NCI-H2227 (cell line): ENCODE measurements around the gene CIBAR2.

ENCODE experiments used
- DNase-seq: peaks from one replicate; lab custom pipeline; 2025; ENCODE audit not compliant: unreplicated experiment; lab: John Stamatoyannopoulos, UW

CIBAR2 gene

DNA sequence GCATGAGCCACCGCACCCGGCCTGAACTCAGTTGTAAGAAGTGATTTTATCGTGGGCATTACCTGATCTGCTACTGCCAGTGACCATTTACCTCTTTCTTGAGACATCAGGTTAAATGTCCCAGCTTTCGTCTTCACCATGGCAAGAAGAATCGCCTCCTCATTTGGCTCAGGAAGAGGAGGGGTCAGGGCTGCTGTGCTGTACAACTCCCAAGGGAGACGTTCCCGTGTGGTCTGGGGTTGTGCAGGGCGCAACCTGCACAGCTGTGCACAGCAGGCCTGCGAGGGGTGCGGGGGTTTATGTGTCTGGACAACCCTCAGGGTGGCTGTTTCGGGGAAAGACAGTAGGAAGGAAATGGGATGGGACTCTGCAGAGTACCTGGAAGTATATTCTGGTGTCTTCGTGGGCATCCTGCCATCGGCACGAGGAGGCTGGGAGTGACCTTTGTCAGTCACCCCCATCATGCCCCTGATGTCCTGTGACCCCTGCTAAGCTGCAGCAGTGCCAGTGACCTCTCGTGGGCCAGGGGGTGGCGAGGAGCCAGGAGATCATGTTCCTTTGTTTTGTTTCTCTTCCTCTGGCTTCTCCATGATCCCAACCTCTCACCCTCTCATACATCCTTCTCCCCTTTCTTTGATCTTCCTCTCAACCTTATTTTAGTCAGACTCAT lies 27.3 kb downstream of the CIBAR2 start:
- no peak for DNase-seq

DNA sequence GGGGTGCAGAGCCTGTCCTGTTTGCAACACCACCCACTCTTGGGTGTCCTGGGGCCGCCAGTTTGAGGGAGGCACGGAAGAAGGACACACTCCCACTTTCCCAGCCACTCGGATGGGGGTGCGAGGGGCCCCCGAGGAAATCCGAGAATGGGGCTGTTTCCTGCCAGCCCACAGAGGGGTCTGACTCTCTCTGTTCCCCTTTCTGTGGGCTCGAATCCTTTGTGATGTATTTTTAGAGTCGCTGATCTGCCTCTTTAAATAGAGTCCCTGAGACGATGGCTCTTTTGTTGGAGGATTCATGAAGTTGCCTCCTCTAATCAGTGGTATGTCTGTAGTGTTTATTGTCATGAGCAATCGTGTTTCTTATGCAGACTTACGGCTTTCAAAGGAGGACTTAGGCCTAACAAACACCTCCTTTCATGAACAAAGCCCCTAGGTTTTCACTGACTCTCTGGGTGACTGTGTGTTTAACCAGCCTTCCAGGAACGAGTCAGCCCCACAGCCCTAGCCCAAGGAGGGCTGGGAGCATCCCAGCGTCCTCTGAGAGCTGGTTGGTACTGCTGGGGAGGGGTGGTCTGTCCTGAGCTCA lies 29.1 kb downstream of the CIBAR2 start:
- DNase-seq, result no peak

DNA sequence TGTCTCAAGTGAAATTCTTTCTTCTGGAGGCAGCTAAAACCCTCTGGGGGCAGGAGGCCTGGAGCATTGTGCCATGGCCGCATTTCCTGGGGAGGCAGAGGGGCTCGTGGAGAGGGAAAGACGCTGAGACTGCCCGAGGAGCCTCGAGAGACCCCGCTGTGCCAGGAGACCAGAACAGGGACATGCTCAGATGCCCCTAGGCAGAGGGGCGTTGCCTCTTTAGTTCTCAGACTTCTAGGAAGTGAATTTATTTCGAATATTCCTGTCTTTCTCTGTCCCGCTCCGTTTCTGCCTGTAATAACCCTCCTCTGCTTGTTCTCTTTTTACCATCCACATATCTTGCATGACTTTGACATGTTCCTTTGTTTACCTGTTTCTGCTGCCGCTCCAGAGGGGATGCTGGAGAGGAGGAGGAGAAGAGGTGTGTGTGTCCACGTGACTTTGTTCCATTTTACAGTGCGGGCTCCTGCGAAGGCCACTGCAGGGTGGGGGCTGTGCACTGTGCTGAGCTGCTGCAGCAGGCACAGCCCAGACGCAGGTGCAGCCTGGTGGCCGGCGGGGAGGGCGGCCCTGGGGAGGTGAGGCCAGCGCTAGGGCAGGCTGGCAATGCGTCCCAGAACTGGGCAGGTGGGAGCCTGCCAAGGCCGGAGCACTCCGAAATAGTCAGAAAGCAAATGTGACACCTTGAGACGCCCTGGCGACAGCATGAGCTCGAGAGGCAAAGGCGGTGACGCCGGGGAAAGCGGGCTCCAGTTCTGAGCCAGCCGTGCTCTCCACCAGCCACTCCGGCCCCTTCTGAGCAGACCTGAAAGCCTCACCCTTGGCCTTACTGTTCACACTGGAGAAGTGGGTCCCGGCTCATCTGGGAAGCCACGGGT lies 29.9 kb downstream of the CIBAR2 start:
- no peak for DNase-seq

DNA sequence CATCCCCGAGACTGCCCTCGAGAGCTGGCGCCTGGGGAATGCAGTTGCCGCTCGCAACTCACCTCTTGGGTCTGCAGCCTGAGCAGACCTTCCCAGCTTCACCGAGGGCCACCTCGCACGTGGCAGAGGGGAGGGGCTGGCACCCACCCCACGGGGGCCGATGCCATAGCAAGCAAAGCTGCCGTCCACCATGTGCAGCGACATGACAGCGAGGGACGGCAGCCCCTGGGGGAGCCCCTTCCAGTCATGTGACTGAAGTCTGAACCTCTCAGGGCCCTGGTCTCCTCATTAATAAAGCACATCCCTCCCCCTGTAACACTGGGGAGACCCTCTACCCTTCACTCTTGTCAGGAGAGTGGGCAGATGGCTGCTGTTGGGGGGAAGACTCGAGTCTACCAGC lies 30.5 kb downstream of the CIBAR2 start:
- DNase-seq, result no peak

DNA sequence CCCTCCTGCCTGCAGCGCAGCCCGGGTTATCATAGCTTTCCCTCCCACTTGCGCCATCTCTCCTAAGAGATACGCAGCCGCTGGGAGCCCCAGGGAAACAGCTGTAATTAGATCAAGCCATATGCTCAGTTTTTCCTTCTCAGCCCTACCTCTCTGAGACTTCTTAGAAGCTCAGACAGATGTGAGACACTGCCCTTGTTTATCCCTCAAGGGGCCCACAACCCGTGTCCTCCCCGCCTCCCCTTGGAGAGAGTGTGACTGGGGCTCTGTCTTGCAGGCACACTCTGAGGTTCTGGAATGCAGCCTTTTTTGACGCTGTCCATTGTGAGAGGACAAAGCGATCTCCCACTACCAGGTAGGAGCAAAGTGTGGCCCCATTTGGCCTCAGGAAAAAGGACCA lies 31.2 kb downstream of the CIBAR2 start:
- DNase-seq, result peak; percentile 26

DNA sequence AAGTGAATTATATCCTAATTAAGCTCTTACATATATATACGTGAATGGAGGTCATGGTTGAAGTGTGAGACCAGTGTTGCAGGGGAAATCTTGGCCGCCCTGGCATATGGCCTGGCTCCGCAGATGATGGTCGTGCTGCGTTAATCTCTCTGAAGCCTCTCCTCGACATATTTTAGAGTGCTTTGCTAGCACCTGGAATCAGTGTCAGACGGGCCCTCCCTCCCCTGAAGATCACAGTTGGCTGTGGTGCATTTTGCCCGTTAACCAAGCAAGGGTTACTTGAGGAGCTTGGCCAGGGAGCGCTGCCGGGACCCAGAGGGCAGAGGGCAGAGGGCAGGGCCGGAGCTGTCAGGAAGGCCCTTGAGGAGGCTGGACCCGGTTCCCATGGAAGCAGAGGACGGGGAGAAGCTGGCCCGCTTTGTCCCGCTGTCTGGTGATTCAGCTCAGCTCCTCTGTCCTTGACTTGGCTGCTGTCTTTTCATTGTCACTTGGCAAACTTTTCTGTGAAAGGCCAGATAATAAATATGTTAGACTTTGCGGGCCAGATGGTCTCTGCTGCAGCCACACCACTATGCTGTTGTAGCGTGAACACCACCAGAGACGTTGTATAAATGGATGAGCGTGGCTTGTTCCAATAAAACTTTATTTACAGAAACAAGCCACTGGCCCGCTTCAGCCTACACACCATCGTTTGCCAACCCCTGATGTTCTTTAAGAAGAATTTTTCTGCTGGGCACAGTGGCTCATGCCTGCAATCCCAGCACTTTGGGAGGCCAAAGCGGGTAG lies 32.3 kb downstream of the CIBAR2 start:
- no peak for DNase-seq

DNA sequence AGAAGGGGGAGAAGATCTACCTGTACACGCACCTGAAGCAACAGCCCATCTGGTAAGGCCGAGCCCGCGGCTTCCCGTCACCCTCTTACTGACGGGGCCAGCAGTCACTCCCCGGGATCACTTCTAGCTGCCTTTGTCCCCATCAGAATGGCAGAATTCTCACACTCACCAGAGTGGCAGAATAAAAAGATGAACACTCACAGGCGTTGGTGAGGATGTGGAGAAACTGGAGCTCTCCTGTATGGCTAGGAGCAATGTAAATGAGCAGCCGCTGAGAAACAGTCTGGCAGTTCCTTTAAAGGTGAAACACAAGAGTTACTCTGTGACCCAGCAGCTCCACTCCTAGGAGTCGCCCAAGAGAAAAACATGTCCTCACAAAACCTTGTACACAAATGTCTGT lies 33.3 kb downstream of the CIBAR2 start:
- no peak for DNase-seq

DNA sequence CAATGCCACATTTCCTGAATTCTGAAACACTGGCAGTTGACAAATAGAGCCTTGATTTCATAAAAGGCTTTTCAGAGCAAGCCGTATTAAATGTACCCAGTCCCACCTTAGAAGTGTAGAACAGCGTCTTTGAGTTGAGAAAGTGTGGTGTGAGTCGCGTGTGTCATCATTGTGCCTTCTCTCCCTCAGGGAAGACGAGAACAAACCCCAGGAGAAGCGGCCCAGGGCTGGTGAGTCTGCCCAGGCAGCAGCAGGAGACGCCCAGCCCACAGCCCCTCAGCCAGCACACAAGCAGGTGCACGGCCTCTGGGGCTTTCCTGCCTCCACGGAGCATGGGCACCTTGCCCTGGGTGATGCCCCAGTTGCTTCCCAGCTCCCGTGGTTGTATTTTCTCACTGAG lies 34.0 kb downstream of the CIBAR2 start:
- no peak for DNase-seq

DNA sequence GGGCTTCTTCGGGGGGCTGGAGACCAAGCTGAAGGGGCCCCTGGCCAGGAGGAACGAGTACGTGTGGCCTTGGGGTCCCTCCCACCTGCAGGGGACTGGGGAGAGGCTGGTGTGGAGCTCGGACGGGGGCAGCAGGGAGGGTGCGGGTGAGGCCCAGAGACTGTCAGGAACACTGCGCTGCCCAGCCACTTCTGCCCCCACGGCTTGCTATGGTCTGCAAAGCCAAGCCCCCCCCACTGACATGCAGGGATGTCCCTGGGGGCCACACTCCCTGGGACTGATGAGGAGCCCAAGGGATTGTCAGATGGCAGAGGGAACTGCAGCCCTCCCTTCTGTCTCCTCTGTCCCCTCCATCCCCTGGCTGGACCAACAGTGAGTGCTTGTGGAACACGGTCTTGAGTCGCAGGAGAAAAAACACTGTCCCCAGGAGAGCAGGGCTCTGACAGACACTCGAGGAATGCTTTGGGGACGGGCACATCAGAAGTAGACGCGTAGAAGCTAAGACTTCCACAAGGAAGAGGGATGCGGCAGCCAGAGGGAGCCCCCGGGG lies 34.6 kb downstream of the CIBAR2 start:
- no peak for DNase-seq

DNA sequence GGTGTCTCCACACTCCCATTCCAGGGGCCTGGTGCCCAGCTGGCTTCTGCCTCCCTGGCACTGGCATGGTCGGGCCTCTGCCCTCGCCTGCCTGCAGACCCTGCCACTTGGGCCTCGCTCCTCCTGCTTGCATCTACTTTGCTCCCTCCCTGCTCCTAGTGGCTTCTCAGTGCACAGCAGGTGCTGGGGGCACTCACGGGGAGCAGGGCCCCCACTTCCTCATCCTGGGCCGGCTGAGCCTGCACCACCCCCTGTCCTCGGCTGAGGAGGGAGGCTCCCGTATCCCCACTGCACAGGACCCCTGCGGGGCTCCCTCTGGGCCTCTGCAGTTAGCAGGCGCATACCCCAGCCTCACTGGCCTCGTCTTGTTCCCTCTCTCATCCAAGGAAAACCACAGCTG lies 35.2 kb downstream of the CIBAR2 start:
- no peak for DNase-seq

DNA sequence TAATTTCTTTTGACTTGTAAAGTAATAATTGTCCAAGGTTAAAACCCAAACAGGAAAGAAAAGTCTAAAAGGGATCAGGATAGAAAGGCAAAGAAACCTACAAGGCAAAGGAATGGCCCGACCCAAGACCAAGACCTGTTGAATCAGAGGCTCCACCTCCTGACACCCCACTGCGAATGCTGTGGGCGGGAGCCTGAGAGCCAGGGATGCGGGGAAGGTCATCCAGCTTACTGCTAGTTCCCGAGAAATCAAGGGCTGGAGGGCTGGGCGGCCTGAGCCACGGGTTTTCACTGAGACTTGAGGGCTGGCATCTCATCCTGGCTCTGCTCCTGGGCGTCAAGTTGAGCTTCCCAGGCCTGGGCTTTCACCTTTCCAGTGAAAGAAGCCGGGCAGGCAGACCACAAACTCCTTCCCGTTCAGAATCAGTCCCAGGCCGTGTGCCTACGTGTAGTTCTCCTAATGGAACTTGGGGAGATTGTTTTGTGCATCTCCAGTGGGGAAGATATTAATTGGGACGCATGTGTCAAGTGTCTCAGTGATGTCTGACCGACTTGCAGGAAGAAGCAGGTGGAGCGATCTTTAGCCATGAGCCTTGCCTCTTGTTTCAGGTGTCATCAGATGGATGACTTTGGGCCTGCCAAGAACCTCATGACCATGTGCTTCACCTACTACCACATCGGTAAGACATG lies 36.9 kb downstream of the CIBAR2 start:
- no peak for DNase-seq

DNA sequence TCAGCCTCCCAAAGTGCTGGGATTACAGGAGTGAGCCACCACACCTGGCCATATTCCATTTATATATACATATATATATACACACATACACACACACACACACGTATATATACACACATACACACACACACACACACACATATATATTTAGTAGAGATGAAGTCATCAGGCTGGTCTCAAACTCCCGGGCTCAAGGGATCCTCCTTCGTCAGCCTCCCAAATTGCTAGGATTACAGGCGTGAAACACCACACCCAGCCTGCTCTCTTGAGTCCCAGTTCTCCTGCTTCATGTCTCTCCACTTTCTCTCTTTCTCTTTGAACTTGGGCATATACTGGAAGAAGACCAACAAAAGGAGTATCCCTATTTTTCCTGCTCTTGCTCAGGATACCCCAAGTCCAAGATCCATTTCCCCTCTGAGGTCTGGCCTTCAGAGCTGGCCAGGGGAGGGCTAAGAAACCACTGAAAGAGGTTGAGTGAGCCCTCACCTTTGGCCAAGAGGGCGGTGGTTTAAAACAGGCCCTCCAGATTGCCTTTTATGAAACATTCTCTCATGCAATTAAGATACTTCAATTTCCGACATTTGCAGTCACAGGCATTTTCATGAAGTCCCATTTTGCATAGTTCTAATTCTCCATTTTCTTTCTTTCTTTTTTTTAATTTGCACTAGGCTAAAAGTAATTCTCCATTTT lies 37.9 kb downstream of the CIBAR2 start:
- no peak for DNase-seq

DNA sequence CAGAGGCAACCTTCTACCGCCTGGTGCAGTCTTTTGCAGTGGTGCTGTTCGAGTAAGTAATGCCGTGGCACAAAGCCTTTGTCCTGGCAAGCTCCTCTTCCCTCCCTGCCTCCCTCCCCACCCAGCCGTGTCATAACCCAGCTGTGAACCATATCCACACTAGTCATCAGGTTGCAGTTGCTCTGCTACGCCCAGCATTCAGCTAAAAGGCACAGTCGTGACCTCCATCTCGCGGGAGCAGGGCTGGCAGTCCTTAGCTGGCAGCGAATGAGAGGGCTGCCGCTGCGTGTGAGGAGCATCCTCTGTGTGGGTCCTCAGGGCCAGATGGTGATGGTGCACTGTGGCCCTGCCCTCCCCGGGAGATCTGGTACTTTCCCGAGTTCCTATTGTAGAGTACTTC lies 39.3 kb downstream of the CIBAR2 start:
- peak; percentile 84 for DNase-seq

DNA sequence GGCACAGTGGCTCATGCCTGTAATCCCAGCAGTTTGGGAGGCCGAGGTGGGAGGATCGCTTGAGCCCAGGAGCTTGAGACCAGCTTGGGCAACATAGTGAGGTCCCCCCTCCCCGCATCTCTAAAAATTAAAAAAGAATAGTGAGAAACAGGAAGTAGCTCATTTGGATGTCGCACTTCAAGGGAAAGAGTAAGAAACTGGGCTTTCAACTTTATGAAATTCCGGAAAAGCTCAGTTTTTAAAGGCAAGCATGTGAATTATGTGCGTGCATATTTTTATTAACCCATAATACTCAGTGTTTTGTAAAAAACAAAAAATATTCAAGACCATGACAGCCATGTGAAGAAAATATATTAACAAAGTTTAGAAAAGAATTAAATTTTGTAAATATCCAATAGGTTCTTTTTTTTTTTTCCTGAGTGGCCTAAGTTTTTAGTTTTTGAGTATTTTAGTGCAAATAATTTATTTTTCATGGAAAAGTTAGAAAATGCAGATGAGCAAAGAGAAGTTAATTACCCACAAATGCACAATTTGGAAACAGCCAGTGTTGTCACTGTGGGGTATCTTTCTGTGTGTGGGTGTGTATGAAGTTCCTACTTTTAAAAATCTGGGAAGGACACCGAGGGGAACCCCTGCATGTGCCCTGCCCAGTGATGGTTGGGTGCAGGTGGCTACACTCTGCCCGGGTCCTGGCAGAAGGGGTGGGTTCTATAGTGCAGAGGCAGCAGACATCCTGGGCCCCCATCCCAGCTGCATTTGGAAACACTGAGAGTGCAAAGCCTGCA lies 40.0 kb downstream of the CIBAR2 start:
- DNase-seq, result no peak

DNA sequence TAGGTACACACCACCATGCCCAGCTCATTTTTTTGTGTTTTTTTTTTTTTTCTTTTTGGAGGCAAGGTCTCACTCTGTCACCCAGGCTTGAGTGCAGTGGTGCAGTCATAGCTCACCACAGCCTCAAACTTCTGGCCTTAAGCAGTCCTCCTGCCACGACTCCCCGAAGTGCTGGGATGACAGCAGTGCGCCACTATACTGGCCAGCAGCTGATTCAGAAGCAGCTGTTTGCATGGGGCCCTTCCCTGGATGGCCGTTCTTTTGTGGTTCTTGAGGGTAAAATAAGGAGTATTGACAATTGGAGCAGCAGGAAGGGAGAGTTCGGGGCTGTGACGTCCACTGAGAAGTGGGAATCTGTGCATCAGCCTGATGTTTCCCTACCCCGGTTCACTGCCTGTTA lies 43.1 kb downstream of the CIBAR2 start:
- no peak for DNase-seq

DNA sequence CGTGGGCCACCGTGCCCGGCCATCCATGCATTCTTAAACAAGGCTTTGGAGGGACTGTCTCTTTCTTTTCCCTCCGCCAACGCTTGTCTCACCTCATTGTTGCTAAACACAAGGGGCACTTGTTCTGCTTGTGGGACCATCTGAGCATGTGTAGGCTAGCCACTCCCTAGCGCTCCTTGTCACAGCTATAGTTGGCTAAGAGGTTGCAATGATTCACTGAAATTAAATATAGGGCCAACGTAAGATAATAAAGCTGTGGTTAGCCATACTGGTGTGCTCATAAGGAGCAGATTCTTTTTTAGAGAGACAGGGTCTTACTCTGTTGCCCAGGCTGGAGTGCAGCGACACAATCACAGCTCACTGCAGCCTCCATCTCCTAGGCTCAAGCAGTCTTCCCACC lies 43.5 kb downstream of the CIBAR2 start:
- DNase-seq, result no peak

DNA sequence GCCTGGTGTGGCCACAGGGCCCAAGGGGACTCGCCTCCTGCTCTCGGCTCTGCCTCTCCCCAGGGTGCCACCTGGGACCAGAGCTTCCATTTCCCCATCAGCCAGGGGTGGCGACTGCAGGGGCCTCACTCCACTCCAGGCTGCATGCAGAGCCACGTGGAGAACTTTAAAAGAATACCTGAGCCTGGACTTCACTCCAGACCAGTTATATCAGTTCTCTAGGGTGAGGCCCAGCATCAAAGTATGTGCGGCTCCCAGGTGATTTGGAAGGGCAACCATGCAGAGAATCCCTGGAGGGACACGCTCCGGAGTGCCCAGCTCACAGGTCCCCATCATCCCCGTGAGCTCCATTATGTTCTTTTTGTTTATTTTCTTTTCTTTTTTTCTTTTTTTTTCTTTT lies 44.8 kb downstream of the CIBAR2 start:
- DNase-seq, result no peak

DNA sequence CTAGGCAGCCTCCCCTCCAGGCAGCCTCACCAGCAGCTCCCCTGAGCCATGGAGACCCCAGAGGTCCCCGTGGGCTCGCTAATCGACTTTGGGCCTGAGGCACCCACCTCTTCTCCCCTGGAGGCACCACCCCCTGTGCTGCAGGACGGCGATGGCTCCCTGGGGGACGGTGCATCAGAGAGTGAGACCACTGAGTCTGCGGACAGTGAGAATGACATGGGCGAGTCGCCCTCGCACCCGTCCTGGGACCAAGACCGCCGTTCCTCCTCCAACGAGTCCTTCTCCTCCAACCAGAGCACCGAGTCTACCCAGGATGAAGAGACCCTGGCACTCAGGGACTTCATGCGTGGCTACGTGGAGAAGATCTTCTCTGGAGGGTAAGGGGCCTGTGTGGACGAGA lies 45.2 kb downstream of the CIBAR2 start:
- no peak for DNase-seq

DNA sequence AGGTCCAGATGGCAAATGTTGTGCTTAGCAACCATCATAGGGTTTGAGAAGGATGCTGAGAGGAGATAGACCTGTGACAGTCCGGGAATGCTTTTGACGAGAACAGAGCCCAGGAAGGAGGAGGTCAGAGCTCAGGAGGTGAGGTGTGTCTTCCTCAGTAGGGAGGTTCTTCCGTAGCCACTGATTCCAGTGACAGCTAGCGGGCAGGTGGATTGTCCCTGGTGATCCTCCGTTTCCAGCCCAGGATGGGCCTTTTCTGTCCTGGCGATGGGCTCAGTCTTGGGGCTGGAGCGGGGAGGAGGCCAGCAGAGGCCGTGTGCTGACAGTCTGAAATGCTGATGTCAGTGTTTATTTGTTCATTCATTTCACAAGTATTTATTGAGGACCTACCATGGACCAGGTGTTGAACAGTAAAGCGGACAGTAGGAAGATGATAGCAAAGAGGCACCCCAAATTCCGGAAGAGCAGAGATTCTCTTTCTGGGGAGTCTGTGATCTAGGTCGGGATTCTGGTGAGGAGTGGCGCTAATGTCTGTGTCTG lies 45.9 kb downstream of the CIBAR2 start:
- no peak for DNase-seq
